GM12801 (cell line): Measurements from ENCODE around the gene DGKB.

Source experiments
- TF ChIP-seq, protein P1 (sequence below): IDR thresholded peaks from one replicate; pipeline ENCODE4 v1.5.1; 2011; ENCODE audit warnings: control low read depth; ENCODE audit not compliant: insufficient read length; ENCODE audit errors: extremely low read depth

Gene DGKB

DNA sequence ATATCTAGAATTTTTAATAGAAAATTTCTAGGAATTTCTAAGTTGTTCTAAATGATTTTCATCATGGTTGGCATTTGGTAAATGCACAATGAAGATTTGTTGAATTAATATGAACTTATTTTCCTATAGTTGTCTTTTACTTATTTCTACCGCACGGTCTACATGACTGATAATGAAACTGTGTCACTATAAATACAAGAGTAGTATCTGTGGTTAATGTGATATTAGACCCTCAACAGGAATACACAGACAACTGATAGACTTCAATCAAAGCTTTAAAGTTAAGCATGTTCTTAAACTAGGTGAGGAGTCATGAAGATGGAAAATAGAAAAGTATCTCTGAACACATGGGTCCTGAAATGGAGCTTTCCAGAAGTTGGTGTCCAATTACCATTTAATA lies 615.2 kb downstream of the DGKB start:
- TF ChIP-seq, protein P1, sequence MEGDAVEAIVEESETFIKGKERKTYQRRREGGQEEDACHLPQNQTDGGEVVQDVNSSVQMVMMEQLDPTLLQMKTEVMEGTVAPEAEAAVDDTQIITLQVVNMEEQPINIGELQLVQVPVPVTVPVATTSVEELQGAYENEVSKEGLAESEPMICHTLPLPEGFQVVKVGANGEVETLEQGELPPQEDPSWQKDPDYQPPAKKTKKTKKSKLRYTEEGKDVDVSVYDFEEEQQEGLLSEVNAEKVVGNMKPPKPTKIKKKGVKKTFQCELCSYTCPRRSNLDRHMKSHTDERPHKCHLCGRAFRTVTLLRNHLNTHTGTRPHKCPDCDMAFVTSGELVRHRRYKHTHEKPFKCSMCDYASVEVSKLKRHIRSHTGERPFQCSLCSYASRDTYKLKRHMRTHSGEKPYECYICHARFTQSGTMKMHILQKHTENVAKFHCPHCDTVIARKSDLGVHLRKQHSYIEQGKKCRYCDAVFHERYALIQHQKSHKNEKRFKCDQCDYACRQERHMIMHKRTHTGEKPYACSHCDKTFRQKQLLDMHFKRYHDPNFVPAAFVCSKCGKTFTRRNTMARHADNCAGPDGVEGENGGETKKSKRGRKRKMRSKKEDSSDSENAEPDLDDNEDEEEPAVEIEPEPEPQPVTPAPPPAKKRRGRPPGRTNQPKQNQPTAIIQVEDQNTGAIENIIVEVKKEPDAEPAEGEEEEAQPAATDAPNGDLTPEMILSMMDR: no peak

DNA sequence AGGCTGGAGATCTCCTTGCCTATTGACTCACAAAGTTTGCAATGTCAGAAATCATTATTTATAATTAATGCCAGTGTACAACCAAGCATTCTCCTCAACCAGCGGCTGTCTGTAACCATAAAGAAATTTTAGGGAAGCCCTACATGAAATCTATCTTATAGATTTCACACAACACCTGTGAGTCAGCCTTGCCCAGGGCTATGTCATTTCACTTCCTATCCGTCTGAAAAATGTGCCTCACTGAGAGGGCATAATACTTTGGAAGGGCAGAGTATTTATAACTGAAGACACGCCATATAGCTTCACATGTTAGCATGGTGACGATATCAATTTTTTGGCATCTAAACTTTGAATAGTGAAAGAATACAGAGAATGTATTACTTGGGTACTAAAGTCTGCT lies 616.5 kb downstream of the DGKB start:
- TF ChIP-seq, protein P1: no peak

DNA sequence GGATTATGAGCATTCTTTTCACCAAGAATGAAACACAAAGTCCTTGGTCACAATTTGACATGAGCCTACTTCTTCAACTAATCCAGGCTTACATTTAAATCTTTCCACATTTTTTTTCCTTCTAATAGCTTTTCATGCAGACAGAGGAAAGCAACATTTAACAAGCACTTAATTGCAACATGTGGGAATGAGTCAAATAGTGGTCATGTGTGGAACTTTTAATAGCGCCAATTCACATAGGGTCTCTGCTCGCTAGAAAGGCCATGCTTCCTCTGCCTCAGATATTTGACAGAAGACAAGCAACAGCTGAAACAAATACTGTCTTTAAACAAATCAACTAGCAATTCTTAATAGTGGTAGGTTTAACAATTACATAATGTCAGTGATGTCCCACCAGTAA lies 627.2 kb downstream of the DGKB start:
- TF ChIP-seq, protein P1: no peak

DNA sequence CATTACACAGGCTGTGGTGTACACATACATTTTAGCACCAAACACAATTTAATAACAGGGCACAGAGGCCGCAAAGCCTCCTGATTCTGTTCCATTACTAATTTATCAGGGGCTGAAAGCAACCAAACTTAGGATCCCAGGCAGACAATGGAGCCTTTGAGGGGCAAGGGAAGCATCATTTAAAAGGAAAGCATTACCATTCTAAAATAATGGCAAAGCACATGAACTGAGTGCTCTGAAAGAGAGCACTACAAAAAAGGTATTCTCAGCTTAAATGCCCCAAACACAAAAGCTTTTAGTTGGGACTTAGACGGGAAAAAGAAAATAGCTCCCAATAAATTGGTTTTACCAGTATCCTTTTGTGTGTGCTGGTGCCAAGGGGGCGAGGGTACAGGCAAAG lies 631.1 kb downstream of the DGKB start:
- TF ChIP-seq, protein P1: no peak

DNA sequence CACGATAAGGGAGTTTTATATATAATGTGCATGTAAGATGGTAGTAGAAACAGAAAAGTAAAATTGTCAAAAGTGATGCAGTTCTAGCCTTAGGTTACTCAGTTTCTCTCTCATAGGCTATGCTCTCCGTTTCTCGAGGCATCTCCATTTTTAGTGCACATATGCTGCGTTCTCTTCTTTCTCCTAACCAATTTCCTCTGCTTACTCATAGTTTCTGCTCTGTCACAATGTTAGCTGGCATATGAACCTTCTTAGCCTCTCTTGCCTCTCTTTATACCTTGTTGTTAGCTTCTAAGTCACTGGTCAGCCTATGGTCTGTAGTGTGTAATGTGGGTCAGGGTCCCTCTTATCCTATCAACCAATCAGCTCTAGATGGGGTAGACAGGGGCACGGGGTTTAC lies 632.5 kb downstream of the DGKB start:
- TF ChIP-seq, protein P1: no peak

DNA sequence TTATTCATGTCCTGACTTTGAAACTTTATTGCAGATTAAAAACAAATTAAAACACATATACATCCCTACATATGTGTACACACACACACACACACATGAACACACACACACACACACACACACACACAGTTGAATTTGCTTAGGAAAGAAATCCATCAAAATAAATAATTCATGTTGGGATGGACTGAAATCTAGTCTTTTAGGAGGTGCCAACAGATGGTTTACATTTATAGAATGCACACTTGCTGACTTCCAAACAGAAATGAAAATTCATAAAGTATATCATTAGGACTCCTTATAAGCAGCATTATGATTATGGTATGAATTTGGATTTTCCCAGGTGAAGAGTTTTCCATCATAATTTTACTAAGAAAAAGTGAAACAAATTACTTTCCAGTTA lies 642.5 kb downstream of the DGKB start:
- TF ChIP-seq, protein P1: no peak

DNA sequence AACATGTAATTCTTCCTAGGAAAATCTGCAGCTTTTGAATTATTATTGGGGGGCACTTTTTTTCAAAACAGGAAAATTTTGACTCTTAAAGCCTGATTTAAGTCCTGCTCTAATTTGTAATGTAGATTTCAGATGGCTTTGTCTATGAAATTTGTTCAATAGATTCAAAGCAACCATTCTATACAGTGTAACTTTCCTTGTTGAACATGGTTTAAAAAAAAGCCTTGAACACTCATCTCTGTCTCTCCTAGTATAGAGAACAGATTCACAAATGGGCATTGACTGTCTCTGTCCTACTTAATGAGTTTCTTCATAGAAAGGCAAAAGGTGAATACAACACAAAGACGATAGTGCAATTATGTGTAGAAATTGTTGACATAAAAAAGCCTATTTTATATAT lies 643.7 kb downstream of the DGKB start:
- TF ChIP-seq, protein P1: no peak

DNA sequence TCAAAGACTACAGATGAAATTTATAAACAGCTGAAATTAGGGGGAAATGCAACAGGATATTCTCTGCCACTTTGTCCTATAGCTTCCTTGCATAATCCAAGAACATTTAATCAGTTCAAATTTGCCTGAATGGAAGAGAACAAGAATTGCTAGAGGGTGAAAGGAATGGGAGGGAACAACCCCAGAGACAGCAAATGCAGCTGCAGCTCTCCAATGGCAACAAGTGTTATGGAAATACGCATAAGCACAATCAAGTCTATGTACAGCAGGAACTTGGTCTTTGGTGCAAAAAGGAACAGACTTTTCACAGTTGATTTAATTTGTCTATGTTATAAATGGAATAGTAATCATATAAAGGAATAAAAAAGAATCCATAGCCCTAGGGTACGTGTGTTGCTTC lies 644.1 kb downstream of the DGKB start:
- TF ChIP-seq, protein P1: no peak
